SJSA1 (cell line): ENCODE results near the gene F5. TPM values are rescaled to one million over a fixed set of nuclear protein-coding genes. Genes with fewer than 3 reads are reported as not detected.

ENCODE experiments used
- DNase-seq, 2 experiments: peaks; one replicate each; pipeline ENCODE4 v3.0.0-alpha.2; 2015 to 2020; ENCODE audit warnings: low spot score in 2 of 2, low read depth in 1 of 2
- H3K27ac ChIP-seq: fragments of 250-450 bp; sonication (Bioruptor Pico); 2 replicates; pipeline ENCODE4 v1.5.1; 2020; ENCODE audit warnings: mild to moderate bottlenecking, moderate library complexity
- H3K27me3 ChIP-seq: fragments of 250-450 bp; sonication (Bioruptor Pico); replicated peaks from 2 replicates; pipeline ENCODE4 v1.5.1; 2020; ENCODE audit warnings: mild to moderate bottlenecking, moderate library complexity
- H3K36me3 ChIP-seq: fragments of 250-450 bp; sonication (Bioruptor Pico); 2 replicates; pipeline ENCODE4 v1.5.1; 2020; ENCODE audit warnings: mild to moderate bottlenecking
- H3K4me1 ChIP-seq: fragments of 250-450 bp; sonication (Bioruptor Pico); replicated peaks from 2 replicates; pipeline ENCODE4 v1.6.1; 2021; ENCODE audit warnings: mild to moderate bottlenecking
- H3K4me3 ChIP-seq: fragments of 250-450 bp; sonication (Bioruptor Pico); 2 replicates; pipeline ENCODE4 v1.5.1; 2020; ENCODE audit warnings: mild to moderate bottlenecking
- H3K9me3 ChIP-seq: fragments of 250-450 bp; sonication (Bioruptor Pico); replicated peaks from 2 replicates; pipeline ENCODE4 v1.5.1; 2020; ENCODE audit warnings: mild to moderate bottlenecking
- total RNA-seq: library from RNA; depleted of rRNA; stranded (reverse); fragments of >200 nt; shearing (Covaris generic); gene quantifications from 2 replicates; pipeline ENCODE4 v1.2.3, GENCODE V29; 2014; rRNA removed

The F5 gene
- not detected in 2 replicates for total RNA-seq

GRCh38 chr1:169586395-169587255 lies at the start of gene F5:
Gene F5, minus strand, starts transcription at chr1:169586481. Its CDS starts 95 bp downstream, at chr1:169586386.
- Histone ChIP-seq H3K4me1 (no peaks in the 10 kb centered on the region), H3K4me3 (no peak within 1 kb of the TSS), H3K36me3 (no peaks in the 10 kb centered on the region), H3K27ac (no peak within 1 kb of the TSS), H3K9me3 (no peaks in the 10 kb centered on the region), H3K27me3 (peaks cover 20% of the 10 kb centered on the region)
- DNase-seq = peak; percentile 21 to 55

DNA sequence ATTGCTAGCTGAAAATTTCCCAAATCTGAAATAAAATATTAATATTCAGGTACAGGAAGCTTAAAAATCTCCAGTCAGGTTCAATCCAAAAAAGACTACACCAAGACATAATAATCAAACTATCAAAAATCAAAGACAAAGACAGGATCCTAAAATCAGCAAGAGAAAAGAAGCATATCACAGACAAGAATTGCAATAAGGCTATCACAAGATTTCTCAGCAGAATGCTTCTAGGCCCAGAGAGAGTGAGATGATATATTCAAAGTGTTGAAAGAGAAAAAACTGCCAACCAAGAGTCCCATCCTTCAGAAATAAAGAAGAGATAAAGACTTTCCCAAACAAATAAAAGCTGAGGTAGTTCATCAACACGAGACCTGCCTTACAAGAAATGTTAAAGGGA lies 48.6 kb upstream of the F5 start:
- no peaks in the 10 kb centered on the region for H3K27me3 ChIP-seq
- DNase-seq = no peak

DNA sequence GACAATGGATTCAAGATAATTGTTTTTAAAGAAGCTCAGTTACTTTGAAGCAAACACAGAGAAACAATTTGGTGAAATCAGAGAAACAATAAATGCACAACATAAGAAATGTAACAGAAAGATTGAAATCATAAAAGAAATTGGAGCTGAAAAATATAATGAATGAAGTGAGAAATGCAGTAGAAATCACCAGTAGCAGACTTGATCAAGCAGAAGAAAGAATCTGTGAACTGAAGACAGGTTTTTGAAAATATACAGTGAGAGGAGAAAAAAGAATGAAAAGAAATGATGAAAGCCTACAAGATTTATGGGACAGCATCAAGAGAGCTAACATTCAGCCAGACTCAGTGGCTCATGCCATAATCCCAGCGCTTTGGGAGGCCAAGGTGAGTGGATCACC lies 47.9 kb upstream of the F5 start:
- DNase-seq = no peak
- Histone ChIP-seq H3K27ac (no peak overlapping the region), H3K36me3 (no peaks in the 10 kb centered on the region), H3K9me3 (no peaks in the 10 kb centered on the region), H3K27me3 (no peaks in the 10 kb centered on the region), H3K4me1 (no peaks in the 10 kb centered on the region), H3K4me3 (no peak overlapping the region)

More for the DNA sequence above, 48.6 kb upstream of the F5 start:
- Histone ChIP-seq H3K27ac (no peak overlapping the region), H3K9me3 (no peaks in the 10 kb centered on the region), H3K4me3 (no peak overlapping the region), H3K4me1 (no peaks in the 10 kb centered on the region), H3K36me3 (no peaks in the 10 kb centered on the region)

- H3K27me3 ChIP-seq = 0 out of 2 replicates have a peak, but pooled peaks cover 3% of the 10 kb centered on the region
- no peak for DNase-seq
- H3K27ac ChIP-seq = no peak overlapping the region
- no peaks in the 10 kb centered on the region for H3K4me1 ChIP-seq
- no peak overlapping the region for H3K4me3 ChIP-seq
- no peaks in the 10 kb centered on the region for H3K36me3 ChIP-seq
- H3K9me3 ChIP-seq = no peaks in the 10 kb centered on the region
Observed at GRCh38 chr1:169631249-169631648, 45.0 kb upstream of the F5 start.

- Histone ChIP-seq H3K4me3 (no peak within 1 kb of the TSS), H3K36me3 (no peaks in the 10 kb centered on the region), H3K27me3 (0 out of 2 replicates have a peak, but pooled peaks cover 3% of the 10 kb centered on the region), H3K4me1 (no peaks in the 10 kb centered on the region), H3K9me3 (no peaks in the 10 kb centered on the region), H3K27ac (no peak within 1 kb of the TSS)
- DNase-seq = no peak
Observed at GRCh38 chr1:169630006-169630405, 43.7 kb upstream of the F5 start, which contains the start of gene SELP. Gene SELP, minus strand, starts transcription at chr1:169630124. Its CDS starts 50 bp downstream, at chr1:169630074.

GRCh38 chr1:169624912-169625311 lies 38.6 kb upstream of the F5 start:
- H3K36me3 ChIP-seq = no peaks in the 10 kb centered on the region
- no peak overlapping the region for H3K4me3 ChIP-seq
- H3K9me3 ChIP-seq = no peaks in the 10 kb centered on the region
- no peaks in the 10 kb centered on the region for H3K4me1 ChIP-seq
- peaks cover 3% of the 10 kb centered on the region; the same call in 1 of the 2 replicates for H3K27me3 ChIP-seq
- no peak overlapping the region for H3K27ac ChIP-seq
- no peak for DNase-seq

GRCh38 chr1:169624122-169624521 lies 37.8 kb upstream of the F5 start:
- no peaks in the 10 kb centered on the region for H3K9me3 ChIP-seq
- peaks cover 3% of the 10 kb centered on the region; the same call in 1 of the 2 replicates for H3K27me3 ChIP-seq
- H3K4me3 ChIP-seq = no peak overlapping the region
- DNase-seq = no peak
- H3K4me1 ChIP-seq = no peaks in the 10 kb centered on the region
- no peak overlapping the region for H3K27ac ChIP-seq
- no peaks in the 10 kb centered on the region for H3K36me3 ChIP-seq

DNA sequence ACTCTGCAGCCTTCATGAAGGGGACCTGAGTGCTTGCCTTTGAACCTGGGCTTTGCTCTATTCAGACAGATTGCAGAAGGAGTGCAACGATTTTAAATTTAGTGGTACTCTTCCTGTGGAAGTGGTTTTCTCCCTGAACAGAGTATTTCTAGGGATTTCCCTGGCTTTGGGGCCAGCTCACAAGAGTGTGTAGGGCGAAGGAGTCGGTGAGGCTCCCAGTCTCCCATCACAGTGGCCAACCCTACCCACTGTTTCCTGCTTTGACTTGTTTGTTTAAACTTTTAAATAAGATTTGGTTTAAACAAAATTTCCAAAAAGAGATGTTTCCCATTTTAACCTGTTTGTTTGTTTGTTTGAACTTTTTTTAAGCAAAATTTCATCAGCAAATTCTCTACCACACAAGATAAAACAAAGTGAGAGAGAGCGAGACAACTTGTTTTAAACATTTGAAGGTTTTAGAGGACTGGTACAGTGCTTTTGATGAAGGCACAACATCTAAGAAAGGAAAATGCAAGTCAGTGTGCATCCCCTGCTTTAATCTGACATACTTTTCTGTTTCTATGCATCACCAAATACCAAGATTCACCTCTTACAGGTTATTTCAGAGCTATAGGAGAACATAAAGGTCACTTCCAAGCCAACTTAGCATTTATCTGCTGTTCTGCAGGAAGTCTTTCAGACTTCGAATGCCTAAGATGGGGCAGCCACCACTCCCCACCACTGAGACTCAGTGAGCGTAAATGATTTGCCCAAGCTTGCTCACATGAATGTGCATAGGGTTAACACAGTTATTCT lies 37.0 kb upstream of the F5 start:
- Histone ChIP-seq H3K27me3 (peaks cover 3% of the 10 kb centered on the region; the same call in 1 of the 2 replicates), H3K27ac (no peak overlapping the region), H3K4me3 (no peak overlapping the region), H3K9me3 (no peaks in the 10 kb centered on the region), H3K4me1 (no peaks in the 10 kb centered on the region), H3K36me3 (no peaks in the 10 kb centered on the region)
- DNase-seq = no peak

GRCh38 chr1:169620565-169620964 lies 34.3 kb upstream of the F5 start:
- no peaks in the 10 kb centered on the region; the same call in 1 of the 2 replicates for H3K27me3 ChIP-seq
- H3K27ac ChIP-seq = no peak overlapping the region
- H3K36me3 ChIP-seq = no peaks in the 10 kb centered on the region
- no peak for DNase-seq
- no peak overlapping the region for H3K4me3 ChIP-seq
- no peaks in the 10 kb centered on the region for H3K4me1 ChIP-seq
- no peaks in the 10 kb centered on the region for H3K9me3 ChIP-seq

DNA sequence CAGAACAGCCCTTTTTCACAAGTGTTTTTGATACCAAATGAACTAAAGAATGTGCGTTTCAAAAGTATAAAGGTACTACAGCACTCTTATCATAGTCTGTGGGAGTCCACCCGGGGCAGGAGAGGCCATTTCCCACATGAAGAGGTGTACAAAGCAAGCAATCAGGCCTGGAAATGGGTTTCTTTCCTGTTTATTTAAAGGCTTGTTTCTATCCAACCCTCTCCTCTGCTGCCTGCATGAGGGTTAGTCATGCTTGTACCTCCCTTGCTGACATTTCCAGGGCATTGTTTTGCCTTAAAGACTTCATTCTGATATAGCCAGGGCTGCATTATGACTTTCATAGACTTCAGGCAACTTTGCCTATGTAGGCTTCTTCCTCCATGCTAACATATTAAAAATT lies 32.1 kb upstream of the F5 start:
- no peaks in the 10 kb centered on the region; the same call in 1 of the 2 replicates for H3K27me3 ChIP-seq

GRCh38 chr1:169615803-169616202 lies 29.5 kb upstream of the F5 start:
- Histone ChIP-seq H3K27ac (no peak overlapping the region), H3K4me1 (no peaks in the 10 kb centered on the region), H3K27me3 (no peaks in the 10 kb centered on the region; the same call in 1 of the 2 replicates), H3K9me3 (no peaks in the 10 kb centered on the region), H3K4me3 (no peak overlapping the region), H3K36me3 (no peaks in the 10 kb centered on the region)
- DNase-seq = no peak

More for the DNA sequence above, 32.1 kb upstream of the F5 start:
- Histone ChIP-seq H3K4me3 (no peak overlapping the region), H3K4me1 (no peaks in the 10 kb centered on the region), H3K9me3 (no peaks in the 10 kb centered on the region), H3K36me3 (no peaks in the 10 kb centered on the region), H3K27ac (no peak overlapping the region)
- no peak for DNase-seq

DNA sequence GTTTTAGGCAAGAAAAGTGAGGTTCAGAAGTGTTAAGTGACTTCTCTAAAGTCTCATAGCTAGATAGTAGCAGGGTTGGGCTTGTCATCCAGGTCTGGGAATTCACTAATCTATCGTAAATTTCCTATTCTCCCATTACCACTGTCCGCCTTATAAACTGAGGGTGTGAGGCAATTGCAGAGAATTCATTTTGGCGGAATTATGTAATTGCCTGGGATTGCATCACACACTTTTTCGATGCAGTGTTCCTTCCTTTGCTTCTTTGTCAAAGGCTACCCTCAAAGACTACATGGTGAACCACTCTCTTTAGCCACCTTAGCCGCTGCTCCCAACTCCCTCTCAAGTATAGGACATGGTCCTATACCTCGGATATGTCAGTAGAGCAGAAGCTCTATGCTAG lies 24.6 kb upstream of the F5 start:
- Histone ChIP-seq H3K4me1 (no peaks in the 10 kb centered on the region), H3K9me3 (no peaks in the 10 kb centered on the region), H3K36me3 (no peaks in the 10 kb centered on the region), H3K4me3 (no peak overlapping the region), H3K27me3 (peaks cover 3% of the 10 kb centered on the region; the same call in 1 of the 2 replicates), H3K27ac (no peak overlapping the region)
- DNase-seq = no peak

DNA sequence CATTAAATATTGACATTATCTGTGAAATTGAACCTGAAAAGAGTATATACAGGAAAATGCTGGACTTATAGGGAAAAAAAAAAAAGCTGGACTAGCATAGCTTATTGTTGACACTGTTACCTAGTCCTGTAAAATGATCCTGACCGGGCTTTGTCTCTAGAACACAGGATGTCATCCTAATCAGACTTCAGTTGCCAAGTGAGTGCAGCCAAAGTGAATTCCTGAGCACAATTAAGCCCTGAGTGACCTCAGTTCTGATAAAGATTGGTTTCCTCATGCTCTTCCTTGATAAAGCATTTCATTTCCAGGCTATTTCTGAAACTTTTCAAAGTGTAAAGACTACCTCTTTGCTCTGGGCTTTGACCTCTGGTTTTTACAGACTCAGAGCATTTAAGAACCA lies 23.8 kb upstream of the F5 start:
- no peak for DNase-seq
- Histone ChIP-seq H3K9me3 (no peaks in the 10 kb centered on the region), H3K4me3 (no peak overlapping the region), H3K27ac (no peak overlapping the region), H3K36me3 (no peaks in the 10 kb centered on the region), H3K27me3 (peaks cover 6% of the 10 kb centered on the region; the same call in 1 of the 2 replicates), H3K4me1 (no peaks in the 10 kb centered on the region)

GRCh38 chr1:169608226-169608625 lies 21.9 kb upstream of the F5 start:
- no peaks in the 10 kb centered on the region for H3K36me3 ChIP-seq

More at GRCh38 chr1:169608226-169608625, 21.9 kb upstream of the F5 start:
- DNase-seq = no peak
- Histone ChIP-seq H3K27ac (no peak overlapping the region), H3K4me3 (no peak overlapping the region), H3K27me3 (peaks cover 9% of the 10 kb centered on the region), H3K4me1 (no peaks in the 10 kb centered on the region), H3K9me3 (no peaks in the 10 kb centered on the region)
